Mucosa of descending colon (tissue), 3 donors: ENCODE data around the gene FKBP3. TPM values are rescaled to one million over a fixed set of nuclear protein-coding genes. Genes with fewer than 3 reads are reported as not detected.
"Not testable (repeated sequence)": the region's sequence is repeated elsewhere in the genome, so short reads cannot be mapped to it uniquely, and the experiment has no call there.

ENCODE experiments used
- ATAC-seq: fragments of 200-7000 bp; cut with Tn5 transposase; one replicate; pipeline ENCODE4 v1.9.1; 2020; ENCODE audit warnings: mild to moderate bottlenecking, moderate library complexity
- DNase-seq, 3 donors: peaks; one replicate each; pipeline ENCODE4 v3.0.0-alpha.2; 2020
- H3K36me3 ChIP-seq: fragments of 200-600 bp; one replicate; pipeline ENCODE4 v1.8.0; 2021; ENCODE audit warnings: low read depth, mild to moderate bottlenecking
- H3K4me1 ChIP-seq: fragments of 200-600 bp; one replicate; pipeline ENCODE4 v1.8.0; 2021; ENCODE audit warnings: low read depth, mild to moderate bottlenecking
- H3K4me3 ChIP-seq: fragments of 200-600 bp; one replicate; pipeline ENCODE4 v1.8.0; 2021; ENCODE audit warnings: mild to moderate bottlenecking
- H3K9me3 ChIP-seq: fragments of 200-600 bp; one replicate; pipeline ENCODE4 v1.8.0; 2021; ENCODE audit warnings: mild to moderate bottlenecking
- intact Hi-C, 2 donors: fragments of 100-400 bp; cut with DNase I in 1 of 2; cut with micrococcal nuclease in 1 of 2; formaldehyde crosslinking; loops; one replicate each; pipeline versions ENCODE4 v1.11.0 to v1.11.1; 2022; cut with DNase I, micrococcal nuclease
- total RNA-seq, 3 donors: library from RNA; stranded (reverse); fragmentation: NEBNext Ultra II Directional in 2 of 3; extraction: Animal tissue kit (Norgen Biotek cat#: 25700) in 2 of 3; gene quantifications; one replicate each; pipeline versions ENCODE4 v1.2.1 to v1.2.4, GENCODE V29; 2021 to 2023
- TF ChIP-seq, protein P1 (sequence below): fragments of 200-600 bp; IDR thresholded peaks from one replicate; pipeline ENCODE4 v1.8.0; 2022; ENCODE audit warnings: antibody characterized with exemption, mild to moderate bottlenecking
- donor health status: DM: no; HTN: no; CAD: no; lungs with moderate emphysema.
- donor health status: DM: no; HTN: no; CAD: no.
- donor health status: DM: no; HTN: yes; CAD: no.

FKBP3 gene
- total RNA-seq, 3 donors from 2014 or later: 46.2 to 51.7 (median 46.2) TPM

DNA sequence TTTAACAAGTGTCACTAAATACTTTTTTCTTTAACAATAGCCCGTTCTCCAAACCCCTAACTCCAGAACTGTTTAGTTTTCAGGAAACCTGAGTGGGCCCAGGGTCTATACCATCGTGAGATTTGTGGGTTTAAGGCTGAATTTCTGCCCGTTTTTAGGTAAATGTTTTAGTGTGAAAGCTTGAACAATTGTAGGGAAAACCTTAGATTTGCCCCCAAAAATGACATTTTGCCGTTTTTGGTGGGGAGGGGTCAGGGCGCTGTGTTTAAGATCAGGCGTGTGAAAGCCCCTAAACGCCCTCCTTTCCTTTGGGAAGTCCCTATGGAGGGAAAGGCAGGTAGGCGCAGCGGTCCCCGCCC lies 50.7 kb downstream of the FKBP3 start:
- Histone ChIP-seq H3K36me3 (no peaks in the 10 kb centered on the region), H3K9me3 (no peaks in the 10 kb centered on the region), H3K4me3 (peak overlapping the region; percentile 22), H3K4me1 (peaks cover 22% of the 10 kb centered on the region)
- TF ChIP-seq, protein P1, sequence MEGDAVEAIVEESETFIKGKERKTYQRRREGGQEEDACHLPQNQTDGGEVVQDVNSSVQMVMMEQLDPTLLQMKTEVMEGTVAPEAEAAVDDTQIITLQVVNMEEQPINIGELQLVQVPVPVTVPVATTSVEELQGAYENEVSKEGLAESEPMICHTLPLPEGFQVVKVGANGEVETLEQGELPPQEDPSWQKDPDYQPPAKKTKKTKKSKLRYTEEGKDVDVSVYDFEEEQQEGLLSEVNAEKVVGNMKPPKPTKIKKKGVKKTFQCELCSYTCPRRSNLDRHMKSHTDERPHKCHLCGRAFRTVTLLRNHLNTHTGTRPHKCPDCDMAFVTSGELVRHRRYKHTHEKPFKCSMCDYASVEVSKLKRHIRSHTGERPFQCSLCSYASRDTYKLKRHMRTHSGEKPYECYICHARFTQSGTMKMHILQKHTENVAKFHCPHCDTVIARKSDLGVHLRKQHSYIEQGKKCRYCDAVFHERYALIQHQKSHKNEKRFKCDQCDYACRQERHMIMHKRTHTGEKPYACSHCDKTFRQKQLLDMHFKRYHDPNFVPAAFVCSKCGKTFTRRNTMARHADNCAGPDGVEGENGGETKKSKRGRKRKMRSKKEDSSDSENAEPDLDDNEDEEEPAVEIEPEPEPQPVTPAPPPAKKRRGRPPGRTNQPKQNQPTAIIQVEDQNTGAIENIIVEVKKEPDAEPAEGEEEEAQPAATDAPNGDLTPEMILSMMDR: no peak
- no peak for ATAC-seq
- DNase-seq: no peak
- intact Hi-C loops: no loop called here

GRCh38 chr14:45082420-45082819 lies 51.9 kb downstream of the FKBP3 start:
- intact Hi-C loops: no loop called here
- no peaks in the 10 kb centered on the region for H3K36me3 ChIP-seq
- peaks cover 14% of the 10 kb centered on the region for H3K4me1 ChIP-seq
- no peak overlapping the region for H3K4me3 ChIP-seq
- DNase-seq: no peak
- TF ChIP-seq, protein P1: no peak
- no peak for ATAC-seq
- no peaks in the 10 kb centered on the region for H3K9me3 ChIP-seq

- intact Hi-C loops, DNase-seq, H3K36me3 ChIP-seq, H3K4me3 ChIP-seq, ATAC-seq, H3K9me3 ChIP-seq: not testable (repeated sequence)
- peaks cover 10% of the 10 kb centered on the region for H3K4me1 ChIP-seq
These were observed 53.2 kb downstream of the FKBP3 start for GRCh38 chr14:45081096-45081495.

DNA sequence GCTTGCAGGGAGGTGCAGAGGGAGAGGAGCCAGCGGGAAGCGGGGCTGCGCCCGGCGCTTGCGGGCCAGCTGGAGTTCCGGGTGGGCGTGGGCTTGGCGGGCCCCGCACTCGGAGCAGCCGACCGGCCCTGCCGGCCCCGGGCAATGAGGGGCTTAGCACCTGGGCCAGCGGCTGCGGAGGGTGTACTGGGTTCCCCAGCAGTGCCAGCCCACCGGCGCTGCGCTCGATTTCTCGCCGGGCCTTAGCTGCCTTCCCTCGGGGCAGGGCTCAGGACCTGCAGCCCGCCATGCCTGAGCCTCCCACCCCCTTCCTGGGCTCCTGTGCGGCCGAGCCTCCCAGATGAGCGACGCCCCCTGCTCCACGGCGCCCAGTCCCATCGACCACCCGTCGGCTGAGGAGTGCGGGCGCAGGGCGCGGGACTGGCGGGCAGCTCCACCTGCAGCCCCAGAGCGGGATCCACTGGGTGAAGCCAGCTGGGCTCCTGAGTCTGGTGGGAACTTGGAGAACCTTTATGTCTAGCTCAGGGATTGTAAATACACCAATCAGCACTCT lies 53.8 kb downstream of the FKBP3 start:
- ATAC-seq, intact Hi-C loops, H3K9me3 ChIP-seq, H3K36me3 ChIP-seq, DNase-seq, H3K4me3 ChIP-seq: not testable (repeated sequence)
- H3K4me1 ChIP-seq: peaks cover 10% of the 10 kb centered on the region

DNA sequence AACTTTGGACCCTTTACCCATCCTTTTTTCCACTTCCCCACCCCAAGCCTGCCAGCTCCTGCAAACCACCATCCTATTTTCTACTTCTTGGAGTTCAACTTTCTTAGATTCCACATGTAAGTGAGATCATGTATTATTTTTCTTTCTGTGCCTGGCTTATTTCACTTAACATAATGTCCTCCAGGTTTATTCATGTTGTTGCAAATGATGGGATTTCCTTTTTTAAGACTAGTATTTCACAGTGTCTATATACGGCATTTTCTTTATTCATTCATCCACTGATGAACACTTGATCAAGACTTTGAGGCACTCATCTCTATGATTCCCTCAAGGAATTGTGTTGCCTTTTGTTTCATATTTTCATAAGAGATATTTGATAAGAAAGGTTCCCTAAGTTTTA lies 56.0 kb downstream of the FKBP3 start:
- Histone ChIP-seq H3K9me3 (no peaks in the 10 kb centered on the region), H3K36me3 (no peaks in the 10 kb centered on the region), H3K4me1 (peaks cover 2% of the 10 kb centered on the region), H3K4me3 (no peak overlapping the region)
- TF ChIP-seq, protein P1: no peak
- no peak for ATAC-seq
- intact Hi-C loops: no loop called here
- DNase-seq: no peak

GRCh38 chr14:45073231-45073879 lies 60.9 kb downstream of the FKBP3 start:
- DNase-seq: no peak
- Histone ChIP-seq H3K4me1 (no peaks in the 10 kb centered on the region), H3K36me3 (no peaks in the 10 kb centered on the region), H3K9me3 (no peaks in the 10 kb centered on the region), H3K4me3 (no peak overlapping the region)
- no peak for ATAC-seq
- intact Hi-C loops: no loop called here
- TF ChIP-seq, protein P1: no peak
